ENCODE data around the gene ORM1.

ORM1 gene

GRCh38 chr9:114311571-114312512 is 11.1 kb upstream of the ORM1 start:
- 95% methylated on average over 28 of the region's 28 CpGs for WGBS
- no peaks in the 10 kb centered on the region for H3K27me3 ChIP-seq (ENCODE audit: insufficient read depth, low read length)
- no peaks in the 10 kb centered on the region for H3K4me1 ChIP-seq (ENCODE audit: insufficient read depth, low read length)
- no peak overlapping the region for H3K9ac ChIP-seq (ENCODE audit: low read depth, low read length)
- no peak overlapping the region for H3K4me3 ChIP-seq (ENCODE audit: low read length)
- no peaks in the 10 kb centered on the region for H3K9me3 ChIP-seq (ENCODE audit: insufficient read depth, low read depth, low read length)
- no peak overlapping the region for H3K27ac ChIP-seq (ENCODE audit: low read depth, low read length)
- 0 out of 2 replicates have a peak, but pooled peaks cover 6% of the 10 kb centered on the region for H3K36me3 ChIP-seq (ENCODE audit: insufficient read depth, low read length)

GRCh38 chr9:114312513-114312875 is 10.4 kb upstream of the ORM1 start:
- Histone ChIP-seq H3K27ac (ENCODE audit: low read depth, low read length) (no peak overlapping the region), H3K36me3 (ENCODE audit: insufficient read depth, low read length) (0 out of 2 replicates have a peak, but pooled peaks cover 6% of the 10 kb centered on the region), H3K4me3 (ENCODE audit: low read length) (no peak overlapping the region), H3K4me1 (ENCODE audit: insufficient read depth, low read length) (no peaks in the 10 kb centered on the region), H3K27me3 (ENCODE audit: insufficient read depth, low read length) (no peaks in the 10 kb centered on the region), H3K9me3 (ENCODE audit: insufficient read depth, low read depth, low read length) (no peaks in the 10 kb centered on the region), H3K9ac (ENCODE audit: low read depth, low read length) (no peak overlapping the region)
- WGBS, result 90% methylated on average over 8 of the region's 8 CpGs

GRCh38 chr9:114313186-114313585 is 9.7 kb upstream of the ORM1 start:
- no peak overlapping the region for H3K9ac ChIP-seq (ENCODE audit: low read depth, low read length)
- H3K4me1 ChIP-seq (ENCODE audit: insufficient read depth, low read length), result no peaks in the 10 kb centered on the region
- H3K27ac ChIP-seq (ENCODE audit: low read depth, low read length), result no peak overlapping the region
- H3K36me3 ChIP-seq (ENCODE audit: insufficient read depth, low read length), result 0 out of 2 replicates have a peak, but pooled peaks cover 6% of the 10 kb centered on the region
- H3K4me3 ChIP-seq (ENCODE audit: low read length), result no peak overlapping the region
- WGBS, result 95% methylated on average over 8 of the region's 8 CpGs
- no peaks in the 10 kb centered on the region for H3K9me3 ChIP-seq (ENCODE audit: insufficient read depth, low read depth, low read length)
- H3K27me3 ChIP-seq (ENCODE audit: insufficient read depth, low read length), result no peaks in the 10 kb centered on the region

- WGBS, result 89% methylated on average over 7 of the region's 7 CpGs
- Histone ChIP-seq H3K36me3 (ENCODE audit: insufficient read depth, low read length) (no peaks in the 10 kb centered on the region), H3K9ac (ENCODE audit: low read depth, low read length) (no peak overlapping the region), H3K4me1 (ENCODE audit: insufficient read depth, low read length) (no peaks in the 10 kb centered on the region), H3K27ac (ENCODE audit: low read depth, low read length) (no peak overlapping the region), H3K9me3 (ENCODE audit: insufficient read depth, low read depth, low read length) (no peaks in the 10 kb centered on the region), H3K27me3 (ENCODE audit: insufficient read depth, low read length) (no peaks in the 10 kb centered on the region), H3K4me3 (ENCODE audit: low read length) (no peak overlapping the region)
Measured at GRCh38 chr9:114314256-114314867, 8.5 kb upstream of the ORM1 start.

GRCh38 chr9:114314881-114315722 is 7.8 kb upstream of the ORM1 start:
- Histone ChIP-seq H3K9me3 (ENCODE audit: insufficient read depth, low read depth, low read length) (no peaks in the 10 kb centered on the region), H3K27ac (ENCODE audit: low read depth, low read length) (no peak overlapping the region), H3K9ac (ENCODE audit: low read depth, low read length) (no peak overlapping the region), H3K4me3 (ENCODE audit: low read length) (no peak overlapping the region), H3K4me1 (ENCODE audit: insufficient read depth, low read length) (no peaks in the 10 kb centered on the region), H3K36me3 (ENCODE audit: insufficient read depth, low read length) (no peaks in the 10 kb centered on the region), H3K27me3 (ENCODE audit: insufficient read depth, low read length) (no peaks in the 10 kb centered on the region)
- WGBS, result 95% methylated on average over 8 of the region's 8 CpGs

- H3K4me3 ChIP-seq (ENCODE audit: low read length), result no peak overlapping the region
- H3K4me1 ChIP-seq (ENCODE audit: insufficient read depth, low read length), result no peaks in the 10 kb centered on the region
- H3K27me3 ChIP-seq (ENCODE audit: insufficient read depth, low read length), result no peaks in the 10 kb centered on the region
- WGBS, result 97% methylated on average over 5 of the region's 8 CpGs
- H3K9me3 ChIP-seq (ENCODE audit: insufficient read depth, low read depth, low read length), result no peaks in the 10 kb centered on the region
- no peaks in the 10 kb centered on the region for H3K36me3 ChIP-seq (ENCODE audit: insufficient read depth, low read length)
- H3K9ac ChIP-seq (ENCODE audit: low read depth, low read length), result no peak overlapping the region
- no peak overlapping the region for H3K27ac ChIP-seq (ENCODE audit: low read depth, low read length)
Measured at GRCh38 chr9:114315723-114316363, 7.1 kb upstream of the ORM1 start.

- Histone ChIP-seq H3K27ac (ENCODE audit: low read depth, low read length) (no peak overlapping the region), H3K9ac (ENCODE audit: low read depth, low read length) (no peak overlapping the region), H3K9me3 (ENCODE audit: insufficient read depth, low read depth, low read length) (no peaks in the 10 kb centered on the region), H3K36me3 (ENCODE audit: insufficient read depth, low read length) (no peaks in the 10 kb centered on the region), H3K4me1 (ENCODE audit: insufficient read depth, low read length) (no peaks in the 10 kb centered on the region), H3K4me3 (ENCODE audit: low read length) (no peak overlapping the region), H3K27me3 (ENCODE audit: insufficient read depth, low read length) (no peaks in the 10 kb centered on the region)
- 87% methylated on average over 8 of the region's 10 CpGs for WGBS
Measured at GRCh38 chr9:114316605-114317230, 6.2 kb upstream of the ORM1 start.

- Histone ChIP-seq H3K4me1 (ENCODE audit: insufficient read depth, low read length) (no peaks in the 10 kb centered on the region), H3K4me3 (ENCODE audit: low read length) (no peak overlapping the region), H3K9me3 (ENCODE audit: insufficient read depth, low read depth, low read length) (no peaks in the 10 kb centered on the region), H3K27me3 (ENCODE audit: insufficient read depth, low read length) (no peaks in the 10 kb centered on the region), H3K36me3 (ENCODE audit: insufficient read depth, low read length) (no peaks in the 10 kb centered on the region), H3K9ac (ENCODE audit: low read depth, low read length) (no peak overlapping the region), H3K27ac (ENCODE audit: low read depth, low read length) (no peak overlapping the region)
- WGBS, result 91% methylated on average over 8 of the region's 8 CpGs
Measured at GRCh38 chr9:114317665-114318357, 5.1 kb upstream of the ORM1 start.

GRCh38 chr9:114318416-114318815 is 4.5 kb upstream of the ORM1 start:
- Histone ChIP-seq H3K36me3 (ENCODE audit: insufficient read depth, low read length) (no peaks in the 10 kb centered on the region), H3K4me1 (ENCODE audit: insufficient read depth, low read length) (no peaks in the 10 kb centered on the region), H3K4me3 (ENCODE audit: low read length) (no peak overlapping the region), H3K9me3 (ENCODE audit: insufficient read depth, low read depth, low read length) (no peaks in the 10 kb centered on the region), H3K9ac (ENCODE audit: low read depth, low read length) (no peak overlapping the region), H3K27ac (ENCODE audit: low read depth, low read length) (no peak overlapping the region), H3K27me3 (ENCODE audit: insufficient read depth, low read length) (no peaks in the 10 kb centered on the region)
- 90% methylated on average over 8 of the region's 8 CpGs for WGBS

GRCh38 chr9:114319147-114319546 is 3.8 kb upstream of the ORM1 start:
- Histone ChIP-seq H3K36me3 (ENCODE audit: insufficient read depth, low read length) (no peaks in the 10 kb centered on the region), H3K4me3 (ENCODE audit: low read length) (no peak overlapping the region), H3K4me1 (ENCODE audit: insufficient read depth, low read length) (no peaks in the 10 kb centered on the region), H3K9me3 (ENCODE audit: insufficient read depth, low read depth, low read length) (no peaks in the 10 kb centered on the region), H3K9ac (ENCODE audit: low read depth, low read length) (no peak overlapping the region), H3K27me3 (ENCODE audit: insufficient read depth, low read length) (no peaks in the 10 kb centered on the region), H3K27ac (ENCODE audit: low read depth, low read length) (no peak overlapping the region)
- WGBS, result 86% methylated on average over 3 of the region's 3 CpGs
